22Rv1 (cell line): ENCODE measurements around the gene TIGD7.

Experiments used
- H3K27ac ChIP-seq: fragments of 450-650 bp; 2 replicates; pipeline ENCODE4 v1.5.1; 2017
- ZFX ChIP-seq: fragments of 450-650 bp; IDR thresholded peaks from 2 replicates; pipeline ENCODE4 v1.6.1; 2017; ENCODE audit warnings: antibody characterized with exemption, borderline replicate concordance
- TF ChIP-seq, protein P1 (sequence below): fragments of 450-650 bp; IDR thresholded peaks from 2 replicates; pipeline ENCODE4 v1.5.1; 2017; ENCODE audit warnings: mild to moderate bottlenecking

Gene TIGD7

GRCh38 chr16:3295209-3295608, 10.0 kb downstream of the TIGD7 start:
- TF ChIP-seq, protein P1, sequence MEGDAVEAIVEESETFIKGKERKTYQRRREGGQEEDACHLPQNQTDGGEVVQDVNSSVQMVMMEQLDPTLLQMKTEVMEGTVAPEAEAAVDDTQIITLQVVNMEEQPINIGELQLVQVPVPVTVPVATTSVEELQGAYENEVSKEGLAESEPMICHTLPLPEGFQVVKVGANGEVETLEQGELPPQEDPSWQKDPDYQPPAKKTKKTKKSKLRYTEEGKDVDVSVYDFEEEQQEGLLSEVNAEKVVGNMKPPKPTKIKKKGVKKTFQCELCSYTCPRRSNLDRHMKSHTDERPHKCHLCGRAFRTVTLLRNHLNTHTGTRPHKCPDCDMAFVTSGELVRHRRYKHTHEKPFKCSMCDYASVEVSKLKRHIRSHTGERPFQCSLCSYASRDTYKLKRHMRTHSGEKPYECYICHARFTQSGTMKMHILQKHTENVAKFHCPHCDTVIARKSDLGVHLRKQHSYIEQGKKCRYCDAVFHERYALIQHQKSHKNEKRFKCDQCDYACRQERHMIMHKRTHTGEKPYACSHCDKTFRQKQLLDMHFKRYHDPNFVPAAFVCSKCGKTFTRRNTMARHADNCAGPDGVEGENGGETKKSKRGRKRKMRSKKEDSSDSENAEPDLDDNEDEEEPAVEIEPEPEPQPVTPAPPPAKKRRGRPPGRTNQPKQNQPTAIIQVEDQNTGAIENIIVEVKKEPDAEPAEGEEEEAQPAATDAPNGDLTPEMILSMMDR: no peak
- TF ChIP-seq ZFX: no peak
- no peak overlapping the region for H3K27ac ChIP-seq

DNA sequence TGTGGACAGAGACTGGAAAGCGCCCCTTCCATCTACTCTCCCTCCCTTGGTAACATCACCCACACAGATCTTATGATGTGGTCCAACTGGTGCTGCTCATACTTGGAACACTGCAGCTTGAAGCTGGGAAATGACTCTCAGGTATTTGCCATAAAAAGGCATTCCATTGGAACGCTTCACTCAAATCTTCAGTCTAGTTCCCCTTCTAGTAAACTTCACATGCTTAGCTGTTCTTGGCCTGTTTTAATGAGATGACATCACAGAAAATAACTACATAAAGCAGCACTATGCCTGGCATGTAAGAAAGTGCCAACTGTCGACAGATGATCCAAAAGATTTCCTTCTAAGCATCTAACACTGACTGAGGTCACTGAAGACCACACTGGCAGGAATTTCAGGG, 12.6 kb downstream of the TIGD7 start:
- no peak overlapping the region for H3K27ac ChIP-seq
- no peak for TF ChIP-seq ZFX

- no peak for TF ChIP-seq ZFX
- TF ChIP-seq, protein P1: no peak
- no peak overlapping the region for H3K27ac ChIP-seq
These were observed 15.1 kb downstream of the TIGD7 start for GRCh38 chr16:3289998-3290673.

- TF ChIP-seq ZFX: no peak
- TF ChIP-seq, protein P1: no peak
- no peak overlapping the region for H3K27ac ChIP-seq
These were observed 20.1 kb downstream of the TIGD7 start for GRCh38 chr16:3285131-3285530.

GRCh38 chr16:3283543-3284447, 21.4 kb downstream of the TIGD7 start:
- TF ChIP-seq ZFX: no peak
- TF ChIP-seq, protein P1: no peak
- H3K27ac ChIP-seq: peak overlapping the region; percentile 98

DNA sequence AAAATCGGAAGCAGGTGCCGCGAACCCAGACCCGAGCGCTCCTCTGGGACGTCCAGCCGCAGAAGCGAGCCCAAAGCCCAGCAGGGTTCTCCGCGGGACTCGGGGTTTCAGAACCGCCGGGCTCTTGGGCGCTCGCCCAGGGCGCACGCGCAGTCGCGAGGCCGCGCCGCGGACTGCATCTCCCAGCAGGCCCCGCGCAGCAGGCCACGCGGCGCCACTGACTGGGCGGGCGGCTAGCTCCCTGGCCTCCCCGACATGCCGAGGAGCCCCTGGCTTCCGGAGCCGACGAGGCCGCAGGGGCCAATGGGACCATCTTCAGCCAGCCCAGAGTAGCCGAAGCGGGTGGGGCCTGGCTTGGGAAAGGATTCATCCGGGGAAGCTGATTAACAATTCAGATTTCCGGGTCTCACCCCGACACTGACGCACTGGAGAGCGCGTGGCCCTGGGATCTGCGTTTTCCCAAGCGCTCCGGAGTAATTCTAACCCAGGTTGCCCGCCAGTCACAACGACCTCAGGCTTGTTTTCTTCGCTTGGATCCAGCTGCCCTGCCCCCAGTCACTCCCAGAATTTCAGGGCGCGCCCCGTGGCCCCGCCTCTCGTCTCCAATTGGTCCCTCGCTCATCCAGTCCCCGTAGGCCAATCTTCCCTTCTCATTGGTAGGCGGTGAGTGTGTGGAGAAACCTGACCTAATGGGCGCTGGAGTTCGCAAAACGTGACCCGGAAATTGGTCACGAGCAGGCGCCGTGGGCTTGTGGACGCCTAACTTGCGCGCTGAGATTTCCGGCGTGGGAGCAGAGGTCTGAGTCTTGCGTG, 22.3 kb downstream of the TIGD7 start, which contains the start of gene ZNF263:
Gene ZNF263, plus strand, starts transcription at position 762 of the 813 bp plus-strand sequence. CDS start 328 bp downstream, outside the sequence.
- TF ChIP-seq, protein P1: no peak
- TF ChIP-seq ZFX: no peak

GRCh38 chr16:3282103-3282729, 23.0 kb downstream of the TIGD7 start:
- no peak for TF ChIP-seq ZFX
- TF ChIP-seq, protein P1: 0 out of 2 replicates have a peak, but pooled peaks have one; percentile 6

More for the DNA sequence above, 22.3 kb downstream of the TIGD7 start, which contains the start of gene ZNF263:
- H3K27ac ChIP-seq: peak within 1 kb of the TSS; percentile 98

More at GRCh38 chr16:3282103-3282729, 23.0 kb downstream of the TIGD7 start:
- peak overlapping the region; percentile 98 for H3K27ac ChIP-seq
